Sigmoid colon (tissue), 7 donors: ENCODE results near the gene NTN3. TPM values are rescaled to one million over a fixed set of nuclear protein-coding genes. Genes with fewer than 3 reads are reported as not detected.

Experiments
- DNase-seq: peaks from one replicate; pipeline ENCODE4 v3.0.0-alpha.2; 2019
- H3K27ac ChIP-seq, 4 donors: fragments of 200-600 bp; sonication (generic); one replicate each; pipeline ENCODE4 v1.5.1; 2016 to 2019; ENCODE audit warnings: mild to moderate bottlenecking in 1 of 4
- H3K27me3 ChIP-seq, 3 donors: fragments of 200-600 bp; sonication (generic); one replicate each; pipeline ENCODE4 v1.5.1; 2019; ENCODE audit warnings: mild to moderate bottlenecking in 1 of 3
- H3K36me3 ChIP-seq, 4 donors: fragments of 200-600 bp; sonication (generic); one replicate each; pipeline ENCODE4 v1.5.1; 2016 to 2019
- H3K4me1 ChIP-seq, 4 donors: fragments of 200-600 bp; sonication (generic); one replicate each; pipeline ENCODE4 v1.5.1; 2017 to 2019
- H3K4me3 ChIP-seq, 4 donors: fragments of 200-600 bp; sonication (generic); one replicate each; pipeline ENCODE4 v1.5.1; 2017 to 2019; ENCODE audit warnings: mild to moderate bottlenecking in 2 of 4, moderate library complexity in 1 of 4
- H3K9me3 ChIP-seq, 4 donors: fragments of 200-600 bp in 3 of 4; sonication (generic) in 3 of 4; one replicate each; pipeline versions ENCODE4 v1.5.1 to v1.6.1; 2013 to 2019
- CTCF ChIP-seq, 4 experiments: fragments of 450-650 bp in 3 of 4; fragments of 200-600 bp in 1 of 4; IDR thresholded peaks; one replicate each; pipeline ENCODE4 v1.5.1; 2016 to 2019; ENCODE audit warnings: antibody characterized with exemption in 4 of 4, mild to moderate bottlenecking in 3 of 4, moderate library complexity in 2 of 4
- EP300 ChIP-seq, 4 donors: sonication (generic); formaldehyde crosslinking; IDR thresholded peaks; one replicate each; pipeline ENCODE4 v1.6.1; 2017; ENCODE audit warnings: antibody characterized with exemption in 4 of 4
- POLR2A ChIP-seq, 2 donors: fragments of 450-650 bp; IDR thresholded peaks; one replicate each; pipeline ENCODE4 v1.6.1; 2016; ENCODE audit warnings: antibody characterized with exemption in 2 of 2, mild to moderate bottlenecking in 2 of 2, moderate library complexity in 2 of 2
- POLR2AphosphoS5 ChIP-seq, 4 donors: sonication (generic); formaldehyde crosslinking; IDR thresholded peaks; one replicate each; pipeline ENCODE4 v1.6.1; 2017; ENCODE audit warnings: antibody characterized with exemption in 4 of 4
- WGBS, 2 donors: extraction: QIAGEN DNeasy Blood & Tissue Kit; methylation state at CpG; one replicate each; pipeline ENCODE4 v1.1.7; 2013; 5-methylcytosine and 5-hydroxymethylcytosine counted together
- intact Hi-C: fragments of 100-400 bp; cut with DNase I; formaldehyde crosslinking; loops from one replicate; pipeline ENCODE4 v1.15.1; 2023
- polyA plus RNA-seq, 3 donors: library from polyadenylated mRNA; stranded (reverse); fragments of 200-250 nt; gene quantifications; one replicate each; pipeline ENCODE4 v1.2.3, GENCODE V29; 2013
- total RNA-seq, 4 donors: library from RNA; depleted of rRNA; stranded (reverse); fragments of >200 nt; gene quantifications; one replicate each; pipeline ENCODE4 v1.1.0, GENCODE V29; 2016
- donor health status: healthy with polysubstance abuse.
- donor health status: Bipolar disorder and iron deficiency.
- donor health status: healthy.

Gene NTN3
- total and polyA plus RNA-seq, 7 donors, result 0.13 to 0.83 TPM; not detected in 5

DNA sequence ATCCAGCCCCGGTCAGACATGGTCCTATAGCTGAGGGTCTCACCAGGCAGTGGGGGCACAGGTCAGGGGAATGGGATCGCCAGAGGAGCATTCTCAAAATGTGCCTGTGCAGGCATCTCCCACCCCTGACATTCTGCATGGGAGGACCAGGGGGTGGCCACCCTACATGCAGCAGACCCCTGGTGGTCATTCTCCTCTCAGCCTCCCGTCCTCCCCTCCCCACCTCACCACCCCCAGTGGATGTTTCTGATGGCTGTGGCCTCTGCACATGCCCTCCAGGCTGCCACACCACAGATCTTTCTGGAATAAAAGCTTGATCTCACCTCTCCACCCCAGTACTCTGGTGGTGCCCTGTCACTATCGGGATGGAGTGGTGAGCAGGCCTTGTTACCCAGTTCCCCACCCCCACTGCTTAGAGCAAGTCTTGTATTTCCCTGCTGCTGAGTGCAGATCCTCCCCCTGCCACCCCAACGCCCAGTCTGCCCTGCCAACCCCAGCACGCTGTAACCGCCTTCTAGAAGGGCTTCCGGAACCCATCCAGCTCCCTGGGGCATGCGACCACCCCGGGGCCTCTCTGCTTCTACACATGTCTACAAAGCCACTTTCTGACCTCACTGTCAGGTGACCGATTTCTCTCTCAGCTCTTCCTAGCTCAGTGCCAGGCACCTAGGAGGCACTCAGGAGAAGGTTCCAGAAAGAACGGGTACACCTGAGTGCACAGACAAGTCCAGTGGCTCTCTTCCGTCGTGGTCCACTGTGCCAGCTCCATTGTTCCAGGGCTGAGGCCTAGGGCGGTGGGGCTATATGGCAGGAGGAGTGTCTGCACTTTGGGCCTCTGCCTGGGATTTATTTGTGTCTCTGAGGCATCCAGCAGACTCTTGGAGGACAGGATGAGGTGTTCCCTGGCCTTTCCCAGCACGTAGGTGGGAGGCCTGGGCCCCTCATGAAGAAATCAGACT, 13.1 kb downstream of the NTN3 start:
- H3K27me3 ChIP-seq, result no peaks in the 10 kb centered on the region
- peak overlapping the region in 1 of 4 donors; percentile 41 for H3K4me3 ChIP-seq
- H3K9me3 ChIP-seq, result no peaks in the 10 kb centered on the region
- H3K4me1 ChIP-seq, result peaks cover 0 to 30% (median 26%) of the 10 kb centered on the region in 4 donors
- TF ChIP-seq POLR2AphosphoS5 (IDR thresholded peaks at IDR 0.05), result no peak
- TF ChIP-seq EP300 (IDR thresholded peaks at IDR 0.05), result no peak
- TF ChIP-seq CTCF (IDR thresholded peaks at IDR 0.05), result no peak
- no peak for TF ChIP-seq POLR2A (IDR thresholded peaks at IDR 0.05)
- WGBS, 2 donors, result 91 to 92% methylated on average over 16 of the region's 16 CpGs
- H3K27ac ChIP-seq, result peak overlapping the region; percentile 83 to 91 (median 84)
- DNase-seq, result no peak
- intact Hi-C loops, result loop anchor here (5.0 kb wide), 1 partner anchor 57 kb away; the partner anchor contains the start of gene CCNF
- no peaks in the 10 kb centered on the region for H3K36me3 ChIP-seq

GRCh38 chr16:2484898-2485508, 13.9 kb downstream of the NTN3 start:
- no peak overlapping the region for H3K4me3 ChIP-seq
- intact Hi-C loops, result loop anchor here (5.0 kb wide), 1 partner anchor 58 kb away; the partner anchor contains the start of gene CCNF
- H3K4me1 ChIP-seq, result peaks cover 0 to 30% (median 26%) of the 10 kb centered on the region in 4 donors
- H3K36me3 ChIP-seq, result peaks cover 0 to under 1% (median 0%) of the 10 kb centered on the region in 4 donors
- no peak for DNase-seq
- TF ChIP-seq POLR2AphosphoS5 (IDR thresholded peaks at IDR 0.05) (no peak), EP300 (IDR thresholded peaks at IDR 0.05) (no peak), POLR2A (IDR thresholded peaks at IDR 0.05) (no peak), CTCF (IDR thresholded peaks at IDR 0.05) (no peak)
- no peak overlapping the region for H3K27ac ChIP-seq
- WGBS, 2 donors, result 86 to 89% methylated on average over 13 of the region's 13 CpGs
- H3K9me3 ChIP-seq, result no peaks in the 10 kb centered on the region
- H3K27me3 ChIP-seq, result no peaks in the 10 kb centered on the region

DNA sequence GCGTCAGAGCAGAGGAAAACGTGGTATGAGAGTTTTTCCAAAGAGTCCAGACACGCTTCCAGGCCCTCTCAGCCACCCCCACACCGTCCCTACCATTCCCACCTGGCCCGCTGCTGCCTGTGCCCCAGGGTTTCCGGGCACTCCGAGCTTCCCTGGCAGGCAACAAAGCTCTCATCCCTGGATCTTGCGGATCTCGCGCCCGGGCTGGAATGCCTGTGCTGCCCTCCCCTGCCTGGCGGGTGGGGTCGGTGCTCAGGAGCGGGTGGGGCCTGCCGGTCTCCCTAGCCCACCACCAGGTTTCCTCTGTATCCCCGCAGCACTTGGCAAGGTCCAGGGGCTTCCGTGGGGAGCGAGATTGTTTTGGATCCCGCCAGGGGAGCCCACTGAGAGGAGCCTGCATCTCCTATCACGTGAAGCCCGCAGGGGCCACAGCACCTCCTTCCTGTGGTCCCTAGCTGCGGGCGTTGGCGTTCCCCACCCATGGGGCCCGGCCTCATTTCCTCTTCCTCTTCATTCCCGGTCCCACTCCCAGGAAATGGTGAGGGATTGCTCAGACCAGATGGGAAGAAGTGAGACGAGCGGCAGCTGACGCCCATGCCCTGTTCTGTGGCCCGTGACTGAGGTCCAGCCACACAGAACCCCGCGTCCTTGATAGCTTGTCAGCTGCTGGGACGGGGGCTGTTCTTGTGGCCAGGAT, 14.9 kb downstream of the NTN3 start:
- no peaks in the 10 kb centered on the region for H3K27me3 ChIP-seq
- intact Hi-C loops, result no loop called here
- DNase-seq, result no peak
- peaks cover 0 to 30% (median 26%) of the 10 kb centered on the region in 4 donors for H3K4me1 ChIP-seq
- no peak overlapping the region for H3K4me3 ChIP-seq
- no peaks in the 10 kb centered on the region for H3K9me3 ChIP-seq
- H3K27ac ChIP-seq, result no peak overlapping the region
- H3K36me3 ChIP-seq, result peaks cover 0 to 8% (median 0%) of the 10 kb centered on the region in 4 donors
- TF ChIP-seq POLR2A (IDR thresholded peaks at IDR 0.05) (no peak), POLR2AphosphoS5 (IDR thresholded peaks at IDR 0.05) (no peak), EP300 (IDR thresholded peaks at IDR 0.05) (no peak), CTCF (IDR thresholded peaks at IDR 0.05) (no peak)
- 84% methylated on average over 33 of the region's 33 CpGs for WGBS, 2 donors

GRCh38 chr16:2486645-2487516, 15.8 kb downstream of the NTN3 start:
- 40 to 50% methylated on average over 29 of the region's 29 CpGs for WGBS, 2 donors
- Histone ChIP-seq H3K27me3 (no peaks in the 10 kb centered on the region), H3K36me3 (peaks cover 0 to 8% (median 0%) of the 10 kb centered on the region in 4 donors), H3K27ac (no peak overlapping the region), H3K4me3 (no peak overlapping the region), H3K4me1 (peaks cover 0 to 29% (median 25%) of the 10 kb centered on the region in 4 donors), H3K9me3 (no peaks in the 10 kb centered on the region)
- TF ChIP-seq EP300 (IDR thresholded peaks at IDR 0.05) (no peak), POLR2AphosphoS5 (IDR thresholded peaks at IDR 0.05) (no peak), POLR2A (IDR thresholded peaks at IDR 0.05) (no peak), CTCF (IDR thresholded peaks at IDR 0.05) (no peak)
- intact Hi-C loops, result no loop called here
- DNase-seq, result no peak
